Endothelial cell of umbilical vein (primary cell): ENCODE data around the gene NAA20. TPM values are rescaled to one million over a fixed set of nuclear protein-coding genes. Genes with fewer than 3 reads are reported as not detected.

Experiments used
- BruUV-seq: library from RNA; stranded (reverse); fragments of 400-500 nt; replicated peaks from 2 replicates; lab custom pipeline; 2021; lab: Mats Ljungman, UMichigan
- CTCF ChIA-PET: fragments of 300-600, 350-600 bp; sonication (Branson Sonifier 250); formaldehyde crosslinking; loops from one replicate; lab custom pipeline; 2021; ENCODE audit warnings: antibody characterized with exemption, inconsistent platforms; lab: Charles Lee
- POLR2A ChIA-PET: fragments of 300-600, 350-600 bp; sonication (Branson Sonifier 250); formaldehyde crosslinking; loops from one replicate; lab custom pipeline; 2021; ENCODE audit warnings: antibody characterized with exemption, inconsistent platforms; lab: Charles Lee
- DNase-seq: peaks from one replicate; pipeline ENCODE4 v3.0.0-alpha.2; 2011; ENCODE audit warnings: low read depth, low spot score
- FAIRE-seq: peaks from 2 replicates; lab custom pipeline; 2011; peaks lifted over from hg19 to GRCh38; lab: Jason Lieb, UNC
- H2AFZ ChIP-seq: 2 replicates; pipeline ENCODE4 v1.6.0; 2012; ENCODE audit warnings: low read depth, low read length, control low read depth, inconsistent platforms
- H3K27ac ChIP-seq: 2 replicates; pipeline ENCODE4 v1.5.1; 2011; ENCODE audit warnings: low read depth, mild to moderate bottlenecking, control low read depth, low read length, moderate library complexity; ENCODE audit not compliant: insufficient read depth
- H3K27me3 ChIP-seq, 2 experiments: 2 replicates each; pipeline versions ENCODE4 v1.6.0 to v1.6.1; 2011; ENCODE audit warnings: low read length in 2 of 2, mixed read lengths in 1 of 2; ENCODE audit not compliant: control insufficient read depth in 2 of 2, insufficient read depth in 2 of 2
- H3K36me3 ChIP-seq, 2 experiments: 2 replicates in 1 of 2; 3 replicates in 1 of 2; pipeline ENCODE4 v1.5.1; 2011; ENCODE audit warnings: low read length in 2 of 2, mild to moderate bottlenecking in 1 of 2, moderate library complexity in 1 of 2; ENCODE audit not compliant: control insufficient read depth in 2 of 2, insufficient read depth in 2 of 2; ENCODE audit errors: extremely low read depth in 1 of 2
- H3K4me1 ChIP-seq: 3 replicates; pipeline ENCODE4 v1.5.1; 2011; ENCODE audit warnings: mild to moderate bottlenecking, low read length; ENCODE audit not compliant: control insufficient read depth, insufficient read depth; ENCODE audit errors: extremely low read depth
- H3K4me2 ChIP-seq: 2 replicates; pipeline ENCODE4 v1.6.1; 2011; ENCODE audit warnings: low read length, control low read depth, mixed read lengths; ENCODE audit not compliant: insufficient read depth
- H3K4me3 ChIP-seq, 3 experiments: fragments of 200-600 bp in 1 of 3; sonication (generic), shearing (Covaris generic) in 1 of 3; replicated peaks in 1 of 3; 2 replicates each; pipeline ENCODE4 v1.5.1; 2011 to 2016; ENCODE audit warnings: control low read depth in 3 of 3, low read length in 3 of 3, mild to moderate bottlenecking in 2 of 3, inconsistent platforms in 1 of 3, low read depth in 1 of 3, moderate library complexity in 1 of 3; ENCODE audit not compliant: insufficient read depth in 1 of 3
- H3K79me2 ChIP-seq: 2 replicates; pipeline ENCODE4 v1.6.0; 2012; ENCODE audit warnings: low read length, inconsistent platforms; ENCODE audit not compliant: control insufficient read depth, insufficient read depth
- H3K9ac ChIP-seq: replicated peaks from 2 replicates; pipeline ENCODE3; 2011; ENCODE audit warnings: low read length, control low read depth; ENCODE audit not compliant: insufficient read depth; ENCODE audit errors: extremely low read depth
- H3K9me1 ChIP-seq: replicated peaks from 3 replicates; pipeline ENCODE4 v1.6.0; 2011; ENCODE audit warnings: mild to moderate bottlenecking, low read length; ENCODE audit not compliant: control insufficient read depth, insufficient read depth; ENCODE audit errors: extremely low read depth
- H3K9me3 ChIP-seq: replicated peaks from 2 replicates; pipeline ENCODE4 v1.5.1; 2012; ENCODE audit warnings: low read length, inconsistent platforms; ENCODE audit not compliant: control insufficient read depth, insufficient read depth
- H4K20me1 ChIP-seq: replicated peaks from 2 replicates; pipeline ENCODE3; 2011; ENCODE audit warnings: mild to moderate bottlenecking, low read length; ENCODE audit not compliant: control insufficient read depth, insufficient read depth; ENCODE audit errors: extremely low read depth
- CTCF ChIP-seq, 2 donors: IDR thresholded peaks; 1 replicate in 1 of 2; 2 replicates in 1 of 2; pipeline ENCODE4 v1.5.1; 2011; ENCODE audit warnings: low read length in 2 of 2, mild to moderate bottlenecking in 2 of 2, moderate library complexity in 2 of 2, control low read depth in 1 of 2, inconsistent platforms in 1 of 2, low read depth in 1 of 2; ENCODE audit not compliant: insufficient read depth in 1 of 2; ENCODE audit errors: extremely low read depth in 1 of 2
- EZH2 ChIP-seq: IDR thresholded peaks from 2 replicates; pipeline ENCODE4 v1.6.1; 2012; ENCODE audit warnings: borderline replicate concordance, low read depth, mild to moderate bottlenecking, moderate library complexity, low read length, inconsistent platforms; ENCODE audit not compliant: severe bottlenecking
- JUN ChIP-seq: IDR thresholded peaks from 2 replicates; pipeline ENCODE4 v1.6.1; 2011; ENCODE audit warnings: borderline replicate concordance, low read depth; ENCODE audit not compliant: insufficient read length, insufficient read depth
- MYC ChIP-seq: IDR thresholded peaks from one replicate; pipeline ENCODE4 v1.6.1; 2011; ENCODE audit warnings: mild to moderate bottlenecking, low read depth, low read length
- POLR2A ChIP-seq: IDR thresholded peaks from 2 replicates; pipeline ENCODE4 v1.6.1; 2012; ENCODE audit warnings: low read depth, mild to moderate bottlenecking, control low read depth, low read length
- dilution Hi-C: fragments of 300-500 bp; cut with MboI; formaldehyde crosslinking; loops from one replicate; pipeline ENCODE4 v1.15.0; 2019; ENCODE audit warnings: low sequenced_read_pairs; ENCODE audit not compliant: extremely low pct_ligation_motif_present
- intact Hi-C: fragments of 100-400 bp; cut with micrococcal nuclease; formaldehyde crosslinking; loops from one replicate; pipeline ENCODE4 v1.10.0; 2022
- polyA plus RNA-seq, 4 experiments: library from polyadenylated mRNA; depleted of rRNA in 3 of 4; stranded (reverse) in 3 of 4; unstranded in 1 of 4; fragments of >200 nt; gene quantifications; 2 replicates each; pipeline versions ENCODE4 v1.2.1 to v1.2.3, GENCODE V29; 2011 to 2012; ENCODE audit warnings: missing spikeins in 1 of 4
- total RNA-seq: library from RNA; stranded (reverse); gene quantifications from 2 replicates; pipeline ENCODE4 v1.2.3, GENCODE V29; 2021
- TF ChIP-seq, protein P1 (sequence below): IDR thresholded peaks from 2 replicates; pipeline ENCODE4 v1.6.1; 2011; ENCODE audit not compliant: insufficient read depth, insufficient read length

Gene NAA20
- total and polyA plus RNA-seq, 2 donors (not counting 3 experiments of a cell fraction or from before 2014, with no cell fraction given): 48.6 to 77.3 TPM

DNA sequence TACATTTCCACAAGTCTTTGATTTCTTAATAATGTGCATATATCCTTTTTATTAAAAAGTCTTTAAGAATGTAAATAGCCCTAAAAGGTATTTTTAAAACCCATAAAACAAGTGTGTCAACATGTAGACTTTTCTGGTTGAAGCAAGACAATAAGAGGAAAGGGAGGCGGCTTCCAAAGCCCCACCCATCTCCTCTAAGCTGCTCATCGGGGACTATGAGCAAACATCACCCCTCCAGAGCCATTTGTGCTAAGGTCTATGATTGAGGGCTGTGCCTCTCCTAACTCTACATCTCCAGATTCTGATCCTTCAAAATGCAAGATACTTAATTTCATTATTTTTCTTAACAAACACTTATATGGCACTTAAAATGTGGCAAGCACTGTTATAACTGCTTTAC lies 2.5 kb upstream of the NAA20 start:
- no peak overlapping the region for H2AFZ ChIP-seq
- intact Hi-C loops (no loop called here), dilution Hi-C loops (no loop called here)
- peak; percentile 45 for DNase-seq
- H3K9me1 ChIP-seq: no peaks in the 10 kb centered on the region
- ChIA-PET POLR2A (no interaction called here), CTCF (no interaction called here)
- peaks cover 18% of the 10 kb centered on the region for H3K4me1 ChIP-seq
- peaks cover 25% of the 10 kb centered on the region for H3K79me2 ChIP-seq
- H3K4me2 ChIP-seq: no peak overlapping the region
- peaks cover 2% of the 10 kb centered on the region for H4K20me1 ChIP-seq
- H3K36me3 ChIP-seq: no peaks in the 10 kb centered on the region
- BruUV-seq: no TSS peak
- no peaks in the 10 kb centered on the region for H3K9me3 ChIP-seq
- FAIRE-seq: peak; percentile 62
- no peaks in the 10 kb centered on the region for H3K27me3 ChIP-seq
- H3K9ac ChIP-seq: no peak overlapping the region
- TF ChIP-seq POLR2A (no peak), JUN (no peak), MYC (no peak), EZH2 (no peak)
- TF ChIP-seq, protein P1, sequence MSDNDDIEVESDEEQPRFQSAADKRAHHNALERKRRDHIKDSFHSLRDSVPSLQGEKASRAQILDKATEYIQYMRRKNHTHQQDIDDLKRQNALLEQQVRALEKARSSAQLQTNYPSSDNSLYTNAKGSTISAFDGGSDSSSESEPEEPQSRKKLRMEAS: no peak
- H3K4me3 ChIP-seq: no peak overlapping the region
- no peak overlapping the region for H3K27ac ChIP-seq

- peak overlapping the region; percentile 81 for H3K9ac ChIP-seq
- peaks cover 55% of the 10 kb centered on the region for H3K79me2 ChIP-seq
- H3K4me1 ChIP-seq: peaks cover 13% of the 10 kb centered on the region
- peak overlapping the region; percentile 66 for H3K4me2 ChIP-seq
- DNase-seq (peak; percentile 27), FAIRE-seq (no peak)
- POLR2A ChIA-PET: interaction anchor here (1.2 kb wide), 1 partner anchor 34 kb away, joined by 3 read pairs; the partner anchor contains the start of genes CFAP61 and CRNKL1
- no peaks in the 10 kb centered on the region for H3K27me3 ChIP-seq
- H3K9me1 ChIP-seq: no peaks in the 10 kb centered on the region
- peaks cover 2% of the 10 kb centered on the region for H4K20me1 ChIP-seq
- peak overlapping the region; percentile 60 for H3K27ac ChIP-seq
- H3K4me3 ChIP-seq: peak overlapping the region; percentile 55 to 60 (median 57)
- H2AFZ ChIP-seq: peak overlapping the region; percentile 53
- CTCF ChIA-PET: interaction anchor here (1.1 to 1.6 kb wide), 6 partner anchors 9 to 389 kb away, joined by 3 to 6 read pairs (median 4); no protein-coding TSS in a partner anchor
- intact Hi-C loops (loop anchor here (1.0 kb wide), 3 partner anchors 20 to 232 kb away; partner anchors contain the start of genes CFAP61 and CRNKL1), dilution Hi-C loops (no loop called here)
- BruUV-seq: TSS peak; percentile 27
- H3K9me3 ChIP-seq: no peaks in the 10 kb centered on the region
- TF ChIP-seq POLR2A (no peak), JUN (no peak), CTCF (IDR thresholded peaks at IDR 0.05; ENCODE audit: extremely low read depth in 1 of 2, insufficient read depth in 1 of 2, low read depth in 1 of 2, low read length in 2 of 2) (no peak)
- H3K36me3 ChIP-seq: peaks cover 0 to 3% of the 10 kb centered on the region in 2 experiments
Observed at GRCh38 chr20:20017844-20018185, 653 bp downstream of the NAA20 start.
